GM12878 (cell line): Measurements from ENCODE around the gene CLDN24. TPM values are rescaled to one million over a fixed set of nuclear protein-coding genes. Genes with fewer than 3 reads are reported as not detected.

Experiments used
- ATAC-seq: fragments of 200-7000 bp; cut with Tn5 transposase; 3 replicates; pipeline ENCODE4 v1.9.1; 2020; ENCODE audit warnings: mild to moderate bottlenecking, moderate library complexity
- BruUV-seq: library from RNA; stranded (reverse); fragments of 400-500 nt; replicated peaks from 2 replicates; lab custom pipeline; 2021; lab: Mats Ljungman, UMichigan
- CTCF ChIA-PET: fragments of 300-600 bp; sonication (Branson Sonifier 250); formaldehyde crosslinking; extraction: SDS; loops from one replicate; lab custom pipeline; 2021; ENCODE audit warnings: inconsistent platforms; lab: Yijun Ruan, JAX
- POLR2A ChIA-PET: fragments of 350-600 bp; formaldehyde crosslinking; extraction: SDS; loops from one replicate; lab custom pipeline; 2021; ENCODE audit warnings: inconsistent platforms; lab: Charles Lee
- RAD21 ChIA-PET: fragments of 300-600 bp; sonication (Branson Sonifier 250); formaldehyde crosslinking; loops from one replicate; lab custom pipeline; 2023; ENCODE audit warnings: antibody characterized with exemption; ENCODE audit not compliant: unreplicated experiment; lab: Charles Lee
- SMC1A ChIA-PET: fragments of 300-600 bp; sonication (Branson Sonifier 250); formaldehyde crosslinking; loops from one replicate; lab custom pipeline; 2023; ENCODE audit not compliant: unreplicated experiment, uncharacterized antibody; lab: Charles Lee
- DNase-seq: peaks from one replicate; pipeline ENCODE4 v3.0.0-alpha.2; 2011; ENCODE audit warnings: low read depth, low spot score
- FAIRE-seq: peaks from 3 replicates; lab custom pipeline; 2011; peaks lifted over from hg19 to GRCh38; lab: Jason Lieb, UNC
- H2AFZ ChIP-seq: 2 replicates; pipeline ENCODE4 v1.6.0; 2011; ENCODE audit warnings: low read depth, low read length, control low read depth; ENCODE audit not compliant: control insufficient read depth
- H3K27ac ChIP-seq: 2 replicates; pipeline ENCODE4 v1.5.1; 2011; ENCODE audit warnings: control low read depth; ENCODE audit not compliant: control insufficient read depth, insufficient read depth
- H3K27me3 ChIP-seq, 2 experiments: replicated peaks in 1 of 2; 2 replicates each; pipeline versions ENCODE4 v1.6.0 to v1.6.1; 2011; ENCODE audit warnings: low read length in 1 of 2; ENCODE audit not compliant: control insufficient read depth in 2 of 2, insufficient read depth in 2 of 2
- H3K36me3 ChIP-seq, 2 experiments: 2 replicates each; pipeline ENCODE4 v1.5.1; 2011; ENCODE audit warnings: low read length in 1 of 2; ENCODE audit not compliant: control insufficient read depth in 2 of 2, insufficient read depth in 2 of 2
- H3K4me1 ChIP-seq: 2 replicates; pipeline ENCODE4 v1.6.1; 2011; ENCODE audit warnings: mild to moderate bottlenecking, low read length, moderate library complexity, mixed read lengths; ENCODE audit not compliant: control insufficient read depth, insufficient read depth
- H3K4me2 ChIP-seq: 2 replicates; pipeline ENCODE4 v1.6.0; 2011; ENCODE audit warnings: control low read depth; ENCODE audit not compliant: control insufficient read depth, insufficient read depth
- H3K4me3 ChIP-seq: fragments of 200-600 bp; sonication (generic); 2 replicates; pipeline ENCODE4 v1.5.1; 2016
- H3K79me2 ChIP-seq: 2 replicates; pipeline ENCODE4 v1.6.0; 2011; ENCODE audit warnings: low read length; ENCODE audit not compliant: control insufficient read depth, insufficient read depth
- H3K9ac ChIP-seq: 2 replicates; pipeline ENCODE4 v1.8.0; 2011; ENCODE audit warnings: low read length, control low read depth, mixed read lengths; ENCODE audit not compliant: control insufficient read depth, insufficient read depth
- H3K9me3 ChIP-seq: replicated peaks from 3 replicates; pipeline ENCODE4 v1.5.1; 2011; ENCODE audit warnings: mild to moderate bottlenecking, low read length; ENCODE audit not compliant: control insufficient read depth, insufficient read depth
- H4K20me1 ChIP-seq: 2 replicates; pipeline ENCODE4 v1.6.0; 2011; ENCODE audit not compliant: control insufficient read depth, insufficient read depth
- ASH2L ChIP-seq: fragments of 300-600, 200-600 bp; sonication (generic); IDR thresholded peaks from 2 replicates; pipeline ENCODE4 v1.6.1; 2017; ENCODE audit warnings: low read depth, mild to moderate bottlenecking, borderline replicate concordance
- BRCA1 ChIP-seq: IDR thresholded peaks from 2 replicates; pipeline ENCODE4 v1.6.1; 2011; ENCODE audit warnings: low read depth, low read length, improper control_type of control experiment
- CBX5 ChIP-seq: sonication (generic); IDR thresholded peaks from 2 replicates; pipeline ENCODE4 v1.6.1; 2016; ENCODE audit warnings: low read depth, moderate library complexity, mild to moderate bottlenecking, inconsistent platforms
- CHD1 ChIP-seq: IDR thresholded peaks from 2 replicates; pipeline ENCODE4 v1.6.1; 2012; ENCODE audit warnings: low read depth, low read length, improper control_type of control experiment
- CHD2 ChIP-seq: IDR thresholded peaks from 2 replicates; pipeline ENCODE4 v1.6.1; 2011; ENCODE audit warnings: low read depth, low read length, improper control_type of control experiment, borderline replicate concordance
- GATAD2B ChIP-seq: fragments of 450-650 bp; conservative IDR thresholded peaks from 2 replicates; pipeline ENCODE4 v1.6.1; 2017; ENCODE audit warnings: low read depth, mild to moderate bottlenecking, moderate library complexity
- HCFC1 ChIP-seq: fragments of 150-350 bp; IDR thresholded peaks from 2 replicates; pipeline ENCODE4 v1.6.1; 2014; ENCODE audit warnings: low read length
- KDM1A ChIP-seq: fragments of 200-600 bp; sonication (generic); IDR thresholded peaks from 2 replicates; pipeline ENCODE4 v1.6.1; 2016; ENCODE audit warnings: borderline replicate concordance
- POLR2A ChIP-seq: IDR thresholded peaks from 2 replicates; pipeline ENCODE4 v1.6.1; 2011; ENCODE audit warnings: low read depth, mild to moderate bottlenecking, low read length
- POLR2AphosphoS5 ChIP-seq: IDR thresholded peaks from 2 replicates; pipeline ENCODE4 v1.6.1; 2011; ENCODE audit warnings: mild to moderate bottlenecking, low read length, inconsistent platforms
- RUNX3 ChIP-seq: IDR thresholded peaks from 2 replicates; pipeline ENCODE4 v1.6.1; 2012; ENCODE audit warnings: low read length, inconsistent platforms
- SREBF1 ChIP-seq: IDR thresholded peaks from 2 replicates; pipeline ENCODE4 v1.6.1; 2012; ENCODE audit warnings: mild to moderate bottlenecking, low read length
- ZNF207 ChIP-seq: fragments of 450-650 bp; IDR thresholded peaks from 2 replicates; pipeline ENCODE4 v1.6.1; 2014; ENCODE audit warnings: antibody characterized with exemption, mild to moderate bottlenecking, borderline replicate concordance
- ZNF217 ChIP-seq: fragments of 450-650 bp; IDR thresholded peaks from 2 replicates; pipeline ENCODE4 v1.6.1; 2017; ENCODE audit warnings: antibody characterized with exemption, mild to moderate bottlenecking
- WGBS: methylation state at CpG from one replicate; pipeline ENCODE4 v1.1.6; 2016; ENCODE audit warnings: low lambda C conversion rate; ENCODE audit not compliant: insufficient replicate concordance, insufficient coverage; ENCODE audit errors: missing lambda C conversion rate; 5-methylcytosine and 5-hydroxymethylcytosine counted together
- in situ Hi-C: fragments of 300-500 bp; cut with MboI; formaldehyde crosslinking; loops from 9 replicates; pipeline ENCODE4 v1.14.3; 2018; ENCODE audit warnings: mixed read lengths
- intact Hi-C: fragments of 100-400 bp; cut with micrococcal nuclease; formaldehyde crosslinking; loops from one replicate; pipeline ENCODE4 v1.14.2; 2022; ENCODE audit not compliant: unreplicated experiment
- polyA plus RNA-seq, 11 experiments: library from polyadenylated mRNA; depleted of rRNA in 4 of 11; unstranded in 6 of 11; stranded (reverse) in 5 of 11; fragments of >200 nt; fragmentation: Nextera tagmentation in 4 of 11; fragmentation: Illumina TruSeq in 1 of 11; extraction: Ambion mirVana in 4 of 11; extraction: Trizol in 1 of 11; gene quantifications; 1 replicate in 1 of 11; 2 replicates in 10 of 11; pipeline versions ENCODE4 v1.2.1 to v1.2.3, GENCODE V29; 2011 to 2016; ENCODE audit warnings: inconsistent platforms in 2 of 11, missing spikeins in 2 of 11, low read depth in 1 of 11
- total RNA-seq, 4 experiments: library from RNA; depleted of rRNA in 3 of 4; stranded (reverse); fragments of >200 nt in 3 of 4; fragmentation: Illumina TruSeq in 1 of 4; extraction: Trizol in 1 of 4; gene quantifications; 2 replicates each; pipeline versions ENCODE4 v1.2.1 to v1.2.3, GENCODE V29; 2013 to 2021
- TF ChIP-seq, protein P1 (sequence below): fragments of 450-650 bp; IDR thresholded peaks from 2 replicates; pipeline ENCODE4 v1.6.1; 2017; ENCODE audit warnings: mild to moderate bottlenecking, low read depth, inconsistent platforms; ENCODE audit not compliant: poor library complexity, severe bottlenecking

CLDN24 gene
- total and polyA plus RNA-seq, 10 of the 15 experiments (the other 5 are each of a cell fraction or from before 2014, with no cell fraction given): not detected

DNA sequence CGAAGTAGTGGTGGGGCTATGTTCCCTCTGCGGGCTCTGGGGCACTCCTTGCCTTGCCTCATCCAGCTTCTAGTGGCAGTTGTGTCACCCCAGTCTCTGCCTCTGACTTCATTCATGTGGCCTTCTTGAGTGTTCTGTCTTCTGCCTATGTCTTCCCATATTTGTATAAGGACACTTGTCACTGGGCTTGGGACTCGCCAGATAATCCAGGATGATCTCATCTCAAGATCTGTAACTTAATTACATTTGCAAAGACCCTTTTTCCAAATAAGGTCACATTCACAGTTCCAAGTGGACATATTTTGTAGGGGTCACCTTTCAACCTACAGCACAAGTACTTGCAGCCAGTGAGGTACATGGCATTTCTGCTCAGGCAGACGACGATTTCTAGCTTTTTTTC, 30.3 kb upstream of the CLDN24 start:
- no peaks in the 10 kb centered on the region for H3K79me2 ChIP-seq
- H3K4me1 ChIP-seq: no peaks in the 10 kb centered on the region
- intact Hi-C loops (no loop called here), in situ Hi-C loops (no loop called here)
- WGBS: 41% methylated on average over 5 of the region's 5 CpGs
- no peaks in the 10 kb centered on the region; a peak in 1 of 4 replicates for H3K27me3 ChIP-seq
- no peak overlapping the region for H3K9ac ChIP-seq
- H3K27ac ChIP-seq: no peak overlapping the region
- no peaks in the 10 kb centered on the region for H4K20me1 ChIP-seq
- H3K4me3 ChIP-seq: no peak overlapping the region
- no peak overlapping the region for H2AFZ ChIP-seq
- no peak for DNase-seq
- ChIA-PET CTCF (no interaction called here), SMC1A (no interaction called here), RAD21 (no interaction called here), POLR2A (no interaction called here)
- BruUV-seq: no TSS peak
- no peaks in the 10 kb centered on the region for H3K9me3 ChIP-seq
- H3K4me2 ChIP-seq: no peak overlapping the region
- TF ChIP-seq ZNF217 (no peak), RUNX3 (no peak), CHD1 (no peak), KDM1A (no peak), POLR2AphosphoS5 (no peak), ZNF207 (no peak), GATAD2B (no peak), SREBF1 (no peak), ASH2L (no peak), BRCA1 (no peak), CBX5 (no peak), CHD2 (no peak), HCFC1 (no peak), POLR2A (no peak)
- TF ChIP-seq, protein P1, sequence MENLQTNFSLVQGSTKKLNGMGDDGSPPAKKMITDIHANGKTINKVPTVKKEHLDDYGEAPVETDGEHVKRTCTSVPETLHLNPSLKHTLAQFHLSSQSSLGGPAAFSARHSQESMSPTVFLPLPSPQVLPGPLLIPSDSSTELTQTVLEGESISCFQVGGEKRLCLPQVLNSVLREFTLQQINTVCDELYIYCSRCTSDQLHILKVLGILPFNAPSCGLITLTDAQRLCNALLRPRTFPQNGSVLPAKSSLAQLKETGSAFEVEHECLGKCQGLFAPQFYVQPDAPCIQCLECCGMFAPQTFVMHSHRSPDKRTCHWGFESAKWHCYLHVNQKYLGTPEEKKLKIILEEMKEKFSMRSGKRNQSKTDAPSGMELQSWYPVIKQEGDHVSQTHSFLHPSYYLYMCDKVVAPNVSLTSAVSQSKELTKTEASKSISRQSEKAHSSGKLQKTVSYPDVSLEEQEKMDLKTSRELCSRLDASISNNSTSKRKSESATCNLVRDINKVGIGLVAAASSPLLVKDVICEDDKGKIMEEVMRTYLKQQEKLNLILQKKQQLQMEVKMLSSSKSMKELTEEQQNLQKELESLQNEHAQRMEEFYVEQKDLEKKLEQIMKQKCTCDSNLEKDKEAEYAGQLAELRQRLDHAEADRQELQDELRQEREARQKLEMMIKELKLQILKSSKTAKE: no peak
- ATAC-seq: no peak
- no peak for FAIRE-seq
- H3K36me3 ChIP-seq: no peaks in the 10 kb centered on the region
